ENCODE measurements around the gene PSMB1.

DNA sequence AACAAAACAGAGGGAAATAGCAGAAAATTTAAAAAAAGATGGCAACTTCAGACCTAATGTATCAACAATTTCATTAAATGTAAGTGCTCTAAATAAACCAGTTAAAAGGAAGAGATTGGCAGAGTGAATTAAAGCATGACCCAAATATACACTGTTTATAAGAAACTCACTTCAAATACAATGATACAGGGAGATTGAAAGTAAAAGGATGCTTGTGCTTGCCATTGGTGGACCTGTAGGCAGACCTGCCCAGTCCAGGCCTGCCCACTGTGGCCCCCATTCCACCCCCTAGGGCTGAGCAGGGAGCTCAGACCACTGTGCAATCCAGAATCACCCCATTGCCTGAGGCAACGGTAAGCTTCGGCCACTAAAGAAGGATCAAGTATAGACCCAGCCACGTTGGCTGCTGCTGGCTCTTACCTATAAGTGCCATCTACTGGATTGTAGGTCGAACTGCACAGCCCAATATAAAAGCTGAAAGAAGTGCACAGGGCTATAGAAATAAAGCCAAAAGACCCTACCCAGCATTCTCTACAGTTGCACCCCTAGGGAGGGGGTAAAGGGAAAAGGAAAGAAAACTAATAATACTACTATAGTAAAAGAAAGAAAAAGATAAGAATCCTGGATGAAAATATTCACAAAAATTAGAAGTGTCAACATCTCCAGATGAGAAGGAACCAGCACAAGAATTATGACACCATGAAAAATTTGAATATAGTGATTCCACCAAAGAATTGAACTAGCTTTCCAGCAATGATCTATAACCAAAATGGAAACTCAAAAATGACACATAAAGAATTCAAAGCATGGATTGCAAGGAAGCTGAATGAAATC is 36.1 kb downstream of the PSMB1 start:
- TF ChIP-seq CTCF (IDR thresholded peaks at IDR 0.05) (peak; percentile 86), EZH2 (IDR thresholded peaks at IDR 0.05) (no peak)
